ENCODE measurements around the gene CRY2.
"Not testable (repeated sequence)": the region's sequence is repeated elsewhere in the genome, so short reads cannot be mapped to it uniquely, and the experiment has no call there.

The CRY2 gene

GRCh38 chr11:45905095-45905494, 57.8 kb downstream of the CRY2 start:
- no peak for DNase-seq (ENCODE audit: low read depth)
- H3K4me3 ChIP-seq (ENCODE audit: low read length): no peak overlapping the region
- no peak for TF ChIP-seq CTCF (IDR thresholded peaks at IDR 0.05; ENCODE audit: insufficient read depth, low read depth, low read length, missing control alignments)

GRCh38 chr11:45905576-45905975, 58.3 kb downstream of the CRY2 start:
- DNase-seq (ENCODE audit: low read depth); H3K4me3 ChIP-seq (ENCODE audit: low read length): not testable (repeated sequence)

GRCh38 chr11:45906096-45906682, 58.9 kb downstream of the CRY2 start:
- no peak for TF ChIP-seq CTCF (IDR thresholded peaks at IDR 0.05; ENCODE audit: insufficient read depth, low read depth, low read length, missing control alignments)
- no peak overlapping the region for H3K4me3 ChIP-seq (ENCODE audit: low read length)
- no peak for DNase-seq (ENCODE audit: low read depth)

- no peak within 1 kb of the TSS for H3K4me3 ChIP-seq (ENCODE audit: low read length)
- DNase-seq (ENCODE audit: low read depth): no peak
- TF ChIP-seq CTCF (IDR thresholded peaks at IDR 0.05; ENCODE audit: insufficient read depth, low read depth, low read length, missing control alignments): no peak
These were observed 59.8 kb downstream of the CRY2 start, which contains the start of gene FREY1 for GRCh38 chr11:45906965-45907611. Gene FREY1 (minus strand): TSS chr11:45907271. CDS start chr11:45907245, 26 bp downstream.

GRCh38 chr11:45907911-45908370, 60.7 kb downstream of the CRY2 start:
- no peak for TF ChIP-seq CTCF (IDR thresholded peaks at IDR 0.05; ENCODE audit: insufficient read depth, low read depth, low read length, missing control alignments)
- H3K4me3 ChIP-seq (ENCODE audit: low read length): no peak overlapping the region
- DNase-seq (ENCODE audit: low read depth): no peak

GRCh38 chr11:45909594-45910475, 62.6 kb downstream of the CRY2 start:
- no peak for DNase-seq (ENCODE audit: low read depth)
- H3K4me3 ChIP-seq (ENCODE audit: low read length): no peak overlapping the region
- TF ChIP-seq CTCF (IDR thresholded peaks at IDR 0.05; ENCODE audit: insufficient read depth, low read depth, low read length, missing control alignments): no peak

GRCh38 chr11:45910623-45911022, 63.3 kb downstream of the CRY2 start:
- no peak for TF ChIP-seq CTCF (IDR thresholded peaks at IDR 0.05; ENCODE audit: insufficient read depth, low read depth, low read length, missing control alignments)
- DNase-seq (ENCODE audit: low read depth): no peak
- no peak overlapping the region for H3K4me3 ChIP-seq (ENCODE audit: low read length)

Measured in epithelial cell of esophagus (primary cell).